K562 (cell line): ENCODE measurements around the gene HNRNPM. TPM values are rescaled to one million over a fixed set of nuclear protein-coding genes. Genes with fewer than 3 reads are reported as not detected.

ENCODE experiments used
- ATF1 ChIP-seq, 2 experiments: fragments of 450-650 bp in 1 of 2; IDR thresholded peaks; 2 replicates each; pipeline ENCODE4 v1.6.1; 2016; ENCODE audit warnings: missing compliant biosample characterization in 1 of 2, missing genetic modification characterization in 1 of 2
- CBFB ChIP-seq: sonication (generic); formaldehyde crosslinking; IDR thresholded peaks from 2 replicates; pipeline ENCODE4 v1.4.0; 2020; ENCODE audit warnings: mild to moderate bottlenecking, missing genetic modification reagents
- CHD2 ChIP-seq: IDR thresholded peaks from 2 replicates; pipeline ENCODE4 v1.6.1; 2011; ENCODE audit warnings: low read depth, low read length
- CUX1 ChIP-seq: fragments of 200-800 bp; sonication (Bioruptor generic); IDR thresholded peaks from 2 replicates; pipeline ENCODE4 v1.6.1; 2016; ENCODE audit warnings: missing genetic modification characterization, missing compliant biosample characterization
- FOXJ2 ChIP-seq: fragments of 200-800 bp; sonication (Bioruptor generic); IDR thresholded peaks from 2 replicates; pipeline ENCODE4 v1.6.1; 2016; ENCODE audit warnings: missing genetic modification characterization, missing compliant biosample characterization
- HDAC2 ChIP-seq: fragments of 450-650 bp; IDR thresholded peaks from 2 replicates; pipeline ENCODE4 v1.6.1; 2016; ENCODE audit warnings: mild to moderate bottlenecking
- HMGN3 ChIP-seq: IDR thresholded peaks from 2 replicates; pipeline ENCODE4 v1.6.1; 2011; ENCODE audit warnings: borderline replicate concordance, low read depth, mild to moderate bottlenecking, mixed read lengths, low read length; ENCODE audit not compliant: insufficient read length; ENCODE audit errors: extremely low read depth
- KDM5B ChIP-seq: fragments of 200-600 bp; sonication (generic); IDR thresholded peaks from 2 replicates; pipeline ENCODE4 v1.6.1; 2012; ENCODE audit warnings: low read depth, mild to moderate bottlenecking, moderate library complexity, low read length, control low read depth, inconsistent platforms; ENCODE audit not compliant: insufficient replicate concordance
- NR3C1 ChIP-seq: sonication (generic); formaldehyde crosslinking; IDR thresholded peaks from 2 replicates; pipeline ENCODE4 v1.8.1; 2022; ENCODE audit warnings: missing genetic modification reagents
- POLR2H ChIP-seq: IDR thresholded peaks from 2 replicates; pipeline ENCODE4 v1.6.1; 2016; ENCODE audit warnings: missing genetic modification characterization, low read depth, mild to moderate bottlenecking, control low read depth, missing compliant biosample characterization, moderate library complexity
- SIN3B ChIP-seq: fragments of 450-650 bp; IDR thresholded peaks from 2 replicates; pipeline ENCODE4 v1.6.1; 2017; ENCODE audit warnings: low read depth, mild to moderate bottlenecking, moderate library complexity
- TCF15 ChIP-seq: fragments of 250-450 bp; sonication (Bioruptor Pico); IDR thresholded peaks from 2 replicates; pipeline ENCODE4 v1.8.0; 2022; ENCODE audit warnings: moderate library complexity, mild to moderate bottlenecking, inconsistent platforms
- TFAM ChIP-seq: fragments of 250-450 bp; sonication (Bioruptor Pico); conservative IDR thresholded peaks from 2 replicates; pipeline ENCODE4 v1.5.0; 2021; ENCODE audit warnings: mild to moderate bottlenecking, moderate library complexity
- ZNF263 ChIP-seq: sonication (generic); formaldehyde crosslinking; IDR thresholded peaks from 2 replicates; pipeline ENCODE4 v1.8.0; 2022; ENCODE audit warnings: mild to moderate bottlenecking, missing genetic modification reagents, borderline replicate concordance
- ZNF347 ChIP-seq: fragments of 450-650 bp; formaldehyde crosslinking; IDR thresholded peaks from 2 replicates; pipeline ENCODE4 v1.4.0; 2020; ENCODE audit warnings: low read depth, mild to moderate bottlenecking, moderate library complexity
- polyA plus RNA-seq, 8 experiments: library from polyadenylated mRNA; depleted of rRNA in 4 of 8; stranded (reverse) in 5 of 8; unstranded in 3 of 8; fragments of >200 nt; fragmentation: Nextera tagmentation in 2 of 8; fragmentation: Illumina TruSeq in 1 of 8; extraction: Ambion mirVana in 2 of 8; extraction: Trizol in 1 of 8; gene quantifications; 2 replicates each; pipeline versions ENCODE4 v1.2.1 to v1.2.3, GENCODE V29; 2011 to 2014; ENCODE audit warnings: inconsistent platforms in 1 of 8, missing spikeins in 1 of 8
- total RNA-seq, 7 experiments: library from RNA; depleted of rRNA in 6 of 7; stranded (reverse); fragments of >200 nt in 6 of 7; fragmentation: Illumina TruSeq in 2 of 7; extraction: Trizol in 2 of 7; gene quantifications; 2 replicates each; pipeline versions ENCODE4 v1.2.1 to v1.2.3, GENCODE V29; 2011 to 2021; ENCODE audit warnings: low replicate concordance in 1 of 7
- TF ChIP-seq, protein P1 (sequence below): fragments of 250-450 bp; sonication (Bioruptor Pico); IDR thresholded peaks from 2 replicates; pipeline ENCODE4 v1.5.0; 2020; ENCODE audit warnings: mild to moderate bottlenecking
- TF ChIP-seq, protein P2 (sequence below): fragments of 250-450 bp; sonication (Bioruptor Pico); IDR thresholded peaks from 2 replicates; pipeline ENCODE4 v1.8.0; 2022; ENCODE audit warnings: inconsistent platforms
- TF ChIP-seq, protein P3 (sequence below): sonication (generic); formaldehyde crosslinking; IDR thresholded peaks from 2 replicates; pipeline ENCODE4 v1.8.1; 2023; ENCODE audit warnings: mild to moderate bottlenecking, missing genetic modification reagents

The HNRNPM gene
- total and polyA plus RNA-seq, 9 of the 15 experiments (the other 6 are each of a cell fraction or from before 2014, with no cell fraction given) = 11.1 to 340 (median 195) TPM

- TF ChIP-seq, protein P1, sequence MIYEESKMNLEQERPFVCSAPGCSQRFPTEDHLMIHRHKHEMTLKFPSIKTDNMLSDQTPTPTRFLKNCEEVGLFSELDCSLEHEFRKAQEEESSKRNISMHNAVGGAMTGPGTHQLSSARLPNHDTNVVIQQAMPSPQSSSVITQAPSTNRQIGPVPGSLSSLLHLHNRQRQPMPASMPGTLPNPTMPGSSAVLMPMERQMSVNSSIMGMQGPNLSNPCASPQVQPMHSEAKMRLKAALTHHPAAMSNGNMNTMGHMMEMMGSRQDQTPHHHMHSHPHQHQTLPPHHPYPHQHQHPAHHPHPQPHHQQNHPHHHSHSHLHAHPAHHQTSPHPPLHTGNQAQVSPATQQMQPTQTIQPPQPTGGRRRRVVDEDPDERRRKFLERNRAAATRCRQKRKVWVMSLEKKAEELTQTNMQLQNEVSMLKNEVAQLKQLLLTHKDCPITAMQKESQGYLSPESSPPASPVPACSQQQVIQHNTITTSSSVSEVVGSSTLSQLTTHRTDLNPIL = no peak
- TF ChIP-seq CUX1 (CRISPR knock-in tag) = no peak
- no peak for TF ChIP-seq SIN3B
- no peak for TF ChIP-seq CBFB (CRISPR knock-in tag)
- TF ChIP-seq, protein P2, sequence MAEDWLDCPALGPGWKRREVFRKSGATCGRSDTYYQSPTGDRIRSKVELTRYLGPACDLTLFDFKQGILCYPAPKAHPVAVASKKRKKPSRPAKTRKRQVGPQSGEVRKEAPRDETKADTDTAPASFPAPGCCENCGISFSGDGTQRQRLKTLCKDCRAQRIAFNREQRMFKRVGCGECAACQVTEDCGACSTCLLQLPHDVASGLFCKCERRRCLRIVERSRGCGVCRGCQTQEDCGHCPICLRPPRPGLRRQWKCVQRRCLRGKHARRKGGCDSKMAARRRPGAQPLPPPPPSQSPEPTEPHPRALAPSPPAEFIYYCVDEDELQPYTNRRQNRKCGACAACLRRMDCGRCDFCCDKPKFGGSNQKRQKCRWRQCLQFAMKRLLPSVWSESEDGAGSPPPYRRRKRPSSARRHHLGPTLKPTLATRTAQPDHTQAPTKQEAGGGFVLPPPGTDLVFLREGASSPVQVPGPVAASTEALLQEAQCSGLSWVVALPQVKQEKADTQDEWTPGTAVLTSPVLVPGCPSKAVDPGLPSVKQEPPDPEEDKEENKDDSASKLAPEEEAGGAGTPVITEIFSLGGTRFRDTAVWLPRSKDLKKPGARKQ (CRISPR knock-in tag) = no peak
- no peak for TF ChIP-seq CHD2
- no peak for TF ChIP-seq TCF15 (CRISPR knock-in tag)
- TF ChIP-seq ATF1 (CRISPR knock-in tag; IDR thresholded peaks at IDR 0.05) = no peak
- TF ChIP-seq ATF1 (tag; IDR thresholded peaks at IDR 0.05) = no peak
- TF ChIP-seq ZNF347 = no peak
- peak; percentile 34 for TF ChIP-seq KDM5B
- TF ChIP-seq NR3C1 (CRISPR knock-in tag) = no peak
- no peak for TF ChIP-seq HDAC2
- TF ChIP-seq, protein P3, sequence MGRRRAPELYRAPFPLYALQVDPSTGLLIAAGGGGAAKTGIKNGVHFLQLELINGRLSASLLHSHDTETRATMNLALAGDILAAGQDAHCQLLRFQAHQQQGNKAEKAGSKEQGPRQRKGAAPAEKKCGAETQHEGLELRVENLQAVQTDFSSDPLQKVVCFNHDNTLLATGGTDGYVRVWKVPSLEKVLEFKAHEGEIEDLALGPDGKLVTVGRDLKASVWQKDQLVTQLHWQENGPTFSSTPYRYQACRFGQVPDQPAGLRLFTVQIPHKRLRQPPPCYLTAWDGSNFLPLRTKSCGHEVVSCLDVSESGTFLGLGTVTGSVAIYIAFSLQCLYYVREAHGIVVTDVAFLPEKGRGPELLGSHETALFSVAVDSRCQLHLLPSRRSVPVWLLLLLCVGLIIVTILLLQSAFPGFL (CRISPR knock-in tag) = no peak
- no peak for TF ChIP-seq TFAM (CRISPR knock-in tag)
- no peak for TF ChIP-seq ZNF263 (CRISPR knock-in tag)
- TF ChIP-seq HMGN3 = peak; percentile 43
- TF ChIP-seq POLR2H (tag) = no peak
- TF ChIP-seq FOXJ2 (tag) = no peak
Measured at GRCh38 chr19:8445488-8446001, 770 bp downstream of the HNRNPM start (continued).
